Right lobe of liver (tissue), 6 donors: Measurements from ENCODE around the gene FLNB. TPM values are rescaled to one million over a fixed set of nuclear protein-coding genes. Genes with fewer than 3 reads are reported as not detected.
A peak's percentile ranks its signal among the peaks of the same experiment; 100 is the strongest.

Experiments
- ATAC-seq, 4 donors: fragments of 200-7000 bp; cut with Tn5 transposase; one replicate each; pipeline ENCODE4 v1.9.1; 2020; ENCODE audit warnings: mild to moderate bottlenecking in 4 of 4, moderate library complexity in 4 of 4
- DNase-seq, 3 donors: peaks; one replicate each; pipeline ENCODE4 v3.0.0-alpha.2; 2020
- H3K27ac ChIP-seq, 3 donors: fragments of 200-600 bp; one replicate each; pipeline ENCODE4 v1.8.0; 2022
- H3K27me3 ChIP-seq, 2 donors: fragments of 200-600 bp; one replicate each; pipeline ENCODE4 v1.8.0; 2022
- H3K36me3 ChIP-seq, 4 donors: fragments of 200-600 bp; sonication (generic) in 1 of 4; one replicate each; pipeline versions ENCODE4 v1.5.1 to v1.8.0; 2017 to 2022; ENCODE audit warnings: control low read depth in 1 of 4
- H3K4me1 ChIP-seq, 4 donors: fragments of 200-600 bp; sonication (generic) in 1 of 4; one replicate each; pipeline versions ENCODE4 v1.5.1 to v1.8.0; 2017 to 2022; ENCODE audit warnings: control low read depth in 1 of 4
- H3K4me3 ChIP-seq, 3 donors: fragments of 200-600 bp; one replicate each; pipeline ENCODE4 v1.8.0; 2022
- H3K9me3 ChIP-seq, 4 donors: fragments of 200-600 bp; sonication (generic) in 1 of 4; one replicate each; pipeline versions ENCODE4 v1.5.1 to v1.8.0; 2017 to 2022; ENCODE audit warnings: control low read depth in 1 of 4
- CTCF ChIP-seq, 4 donors: fragments of 200-600 bp in 3 of 4; fragments of 450-650 bp in 1 of 4; IDR thresholded peaks; one replicate each; pipeline versions ENCODE4 v1.5.1 to v1.8.0; 2016 to 2022; ENCODE audit warnings: antibody characterized with exemption in 4 of 4, mild to moderate bottlenecking in 2 of 4
- POLR2A ChIP-seq: fragments of 450-650 bp; IDR thresholded peaks from one replicate; pipeline ENCODE4 v1.6.1; 2017; ENCODE audit warnings: antibody characterized with exemption, mild to moderate bottlenecking
- WGBS: methylation state at CpG from one replicate; pipeline ENCODE4 v1.1.6; 2018; ENCODE audit warnings: low coverage, low lambda C conversion rate; ENCODE audit not compliant: insufficient coverage; ENCODE audit errors: missing lambda C conversion rate; 5-methylcytosine and 5-hydroxymethylcytosine counted together
- intact Hi-C, 2 donors: fragments of 100-400 bp; cut with DNase I; formaldehyde crosslinking; loops; one replicate each; pipeline versions ENCODE4 v1.11.2 to v1.14.1; 2022
- total RNA-seq, 6 experiments: library from RNA; depleted of rRNA in 2 of 6; stranded (reverse); fragments of >200 nt in 2 of 6; fragmentation: NEBNext Ultra II Directional in 3 of 6; extraction: Animal tissue kit (Norgen Biotek cat#: 25700) in 3 of 6; gene quantifications; one replicate each; pipeline versions ENCODE4 v1.1.0 to v1.2.4, GENCODE V29; 2016 to 2023
- donor health status: DM: no; HTN: yes; CAD: no.
- donor health status: DM: no; HTN: no; CAD: no.
- donor health status: DM: no; HTN: no; CAD: no.
- donor health status: DM: no; HTN: yes; CAD: no.
- donor health status: DM: no; HTN: yes; CAD: no.

Gene FLNB
- total RNA-seq, 6 experiments from 2014 or later = 48.4 to 109 (median 97.8) TPM

GRCh38 chr3:57966829-57967228 is 41.4 kb upstream of the FLNB start:
- no peaks in the 10 kb centered on the region for H3K27me3 ChIP-seq
- no peak overlapping the region for H3K27ac ChIP-seq
- H3K4me3 ChIP-seq = no peak overlapping the region
- ATAC-seq = no peak
- TF ChIP-seq POLR2A = no peak
- TF ChIP-seq CTCF (IDR thresholded peaks at IDR 0.05) = no peak
- WGBS = 10% methylated on average over 2 of the region's 4 CpGs
- no peaks in the 10 kb centered on the region for H3K4me1 ChIP-seq
- no peak for DNase-seq
- intact Hi-C loops = no loop called here
- H3K36me3 ChIP-seq = no peaks in the 10 kb centered on the region
- H3K9me3 ChIP-seq = no peaks in the 10 kb centered on the region

GRCh38 chr3:57967590-57967989 is 40.6 kb upstream of the FLNB start:
- ATAC-seq = no peak
- no peak overlapping the region for H3K4me3 ChIP-seq
- no peaks in the 10 kb centered on the region for H3K36me3 ChIP-seq
- WGBS = 67% methylated on average over 9 of the region's 9 CpGs
- no peak for DNase-seq
- no peak overlapping the region for H3K27ac ChIP-seq
- no peaks in the 10 kb centered on the region for H3K4me1 ChIP-seq
- no peaks in the 10 kb centered on the region for H3K27me3 ChIP-seq
- intact Hi-C loops = no loop called here
- H3K9me3 ChIP-seq = no peaks in the 10 kb centered on the region
- TF ChIP-seq POLR2A (no peak), CTCF (IDR thresholded peaks at IDR 0.05) (no peak)

- no peaks in the 10 kb centered on the region for H3K27me3 ChIP-seq
- H3K36me3 ChIP-seq = no peaks in the 10 kb centered on the region
Measured at GRCh38 chr3:57968501-57968900, 39.7 kb upstream of the FLNB start.

GRCh38 chr3:57971975-57972374 is 36.2 kb upstream of the FLNB start:
- no peak overlapping the region for H3K27ac ChIP-seq
- no peaks in the 10 kb centered on the region for H3K36me3 ChIP-seq
- 79% methylated on average over 4 of the region's 4 CpGs for WGBS
- ATAC-seq (no peak), DNase-seq (no peak)
- intact Hi-C loops = no loop called here
- no peaks in the 10 kb centered on the region for H3K9me3 ChIP-seq
- H3K27me3 ChIP-seq = no peaks in the 10 kb centered on the region
- TF ChIP-seq POLR2A = no peak
- H3K4me1 ChIP-seq = no peaks in the 10 kb centered on the region
- no peak overlapping the region for H3K4me3 ChIP-seq

More at GRCh38 chr3:57968501-57968900, 39.7 kb upstream of the FLNB start:
- ATAC-seq (no peak), DNase-seq (no peak)
- intact Hi-C loops = no loop called here
- no peaks in the 10 kb centered on the region for H3K9me3 ChIP-seq
- TF ChIP-seq CTCF (IDR thresholded peaks at IDR 0.05) (no peak), POLR2A (no peak)
- H3K4me3 ChIP-seq = no peak overlapping the region
- H3K27ac ChIP-seq = no peak overlapping the region
- H3K4me1 ChIP-seq = no peaks in the 10 kb centered on the region
- WGBS = 95% methylated on average over 5 of the region's 5 CpGs

GRCh38 chr3:57972531-57973111 is 35.6 kb upstream of the FLNB start:
- ATAC-seq (peak in 1 of 4 donors; percentile 12), DNase-seq (no peak)
- 70% methylated on average over 4 of the region's 9 CpGs for WGBS
- H3K36me3 ChIP-seq = no peaks in the 10 kb centered on the region
- intact Hi-C loops = no loop called here
- no peak for TF ChIP-seq CTCF (IDR thresholded peaks at IDR 0.05)
- TF ChIP-seq POLR2A = no peak
- H3K27me3 ChIP-seq = no peaks in the 10 kb centered on the region
- no peak overlapping the region for H3K4me3 ChIP-seq
- H3K4me1 ChIP-seq = no peaks in the 10 kb centered on the region
- H3K9me3 ChIP-seq = no peaks in the 10 kb centered on the region
- H3K27ac ChIP-seq = no peak overlapping the region
